Suppressor macrophage (primary cell): Measurements from ENCODE around the gene CASP7.
"Not testable (repeated sequence)": the region's sequence is repeated elsewhere in the genome, so short reads cannot be mapped to it uniquely, and the experiment has no call there.

Experiments
- DNase-seq, 4 experiments: peaks; one replicate each; pipeline ENCODE4 v3.0.0-alpha.2; 2020 to 2022
- total RNA-seq, 17 experiments: gene quantifications; one replicate each; lab custom pipeline; 2026; ENCODE audit warnings: mixed read lengths in 6 of 17, inconsistent platforms in 3 of 17; lab: John Stamatoyannopoulos, UW

The CASP7 gene
- 32.2 to 238 (median 45.1) reads per million in 17 experiments for total RNA-seq

- DNase-seq = peak; percentile 76 to 92 (median 86)
These were observed at the start of gene CASP7 for GRCh38 chr10:113679463-113680189. Gene CASP7 (plus strand): TSS chr10:113679912. CDS start chr10:113697494, 17,582 bp downstream.

- DNase-seq = no peak
These were observed 48.7 kb upstream of the CASP7 start for GRCh38 chr10:113630929-113631533.

- DNase-seq = no peak
These were observed 47.9 kb upstream of the CASP7 start for GRCh38 chr10:113631684-113632367.

- DNase-seq = no peak
These were observed 39.7 kb upstream of the CASP7 start for GRCh38 chr10:113639966-113640365.

GRCh38 chr10:113641702-113642101, 38.0 kb upstream of the CASP7 start:
- DNase-seq = no peak

GRCh38 chr10:113643183-113643582, 36.5 kb upstream of the CASP7 start:
- DNase-seq = no peak

GRCh38 chr10:113644185-113645120, 35.3 kb upstream of the CASP7 start:
- DNase-seq = no peak

GRCh38 chr10:113646336-113647201, 33.1 kb upstream of the CASP7 start:
- DNase-seq = no peak

- no peak for DNase-seq
These were observed 31.9 kb upstream of the CASP7 start for GRCh38 chr10:113647812-113648211.

GRCh38 chr10:113648478-113648877, 31.2 kb upstream of the CASP7 start:
- DNase-seq = no peak

GRCh38 chr10:113650172-113650571, 29.5 kb upstream of the CASP7 start:
- no peak for DNase-seq

- no peak for DNase-seq
These were observed 28.7 kb upstream of the CASP7 start for GRCh38 chr10:113651021-113651420.

- no peak for DNase-seq
These were observed 27.8 kb upstream of the CASP7 start for GRCh38 chr10:113651898-113652297.

- DNase-seq = not testable (repeated sequence)
These were observed 27.3 kb upstream of the CASP7 start for GRCh38 chr10:113652456-113652855.

GRCh38 chr10:113656896-113657295, 22.8 kb upstream of the CASP7 start:
- DNase-seq = no peak

GRCh38 chr10:113657544-113657943, 22.2 kb upstream of the CASP7 start:
- DNase-seq = no peak

GRCh38 chr10:113661332-113661731, 18.4 kb upstream of the CASP7 start:
- no peak for DNase-seq

GRCh38 chr10:113663142-113663541, 16.6 kb upstream of the CASP7 start:
- no peak for DNase-seq

- DNase-seq = no peak
These were observed 15.8 kb upstream of the CASP7 start, which contains the start of gene NRAP for GRCh38 chr10:113663908-113664307. Gene NRAP (minus strand): TSS chr10:113664041. CDS start chr10:113663882, 159 bp downstream.

GRCh38 chr10:113665352-113665751, 14.4 kb upstream of the CASP7 start:
- no peak for DNase-seq

GRCh38 chr10:113665806-113666354, 13.8 kb upstream of the CASP7 start:
- no peak for DNase-seq
